GM15510 (cell line): ENCODE results near the gene SERTAD1.

ENCODE experiments used
- POLR2A ChIP-seq: IDR thresholded peaks from 3 replicates; pipeline ENCODE4 v1.6.1; 2011; ENCODE audit warnings: borderline replicate concordance; ENCODE audit not compliant: insufficient read length; ENCODE audit errors: extremely low read depth

SERTAD1 gene

GRCh38 chr19:40457953-40458596, 32.3 kb upstream of the SERTAD1 start:
- no peak for TF ChIP-seq POLR2A

DNA sequence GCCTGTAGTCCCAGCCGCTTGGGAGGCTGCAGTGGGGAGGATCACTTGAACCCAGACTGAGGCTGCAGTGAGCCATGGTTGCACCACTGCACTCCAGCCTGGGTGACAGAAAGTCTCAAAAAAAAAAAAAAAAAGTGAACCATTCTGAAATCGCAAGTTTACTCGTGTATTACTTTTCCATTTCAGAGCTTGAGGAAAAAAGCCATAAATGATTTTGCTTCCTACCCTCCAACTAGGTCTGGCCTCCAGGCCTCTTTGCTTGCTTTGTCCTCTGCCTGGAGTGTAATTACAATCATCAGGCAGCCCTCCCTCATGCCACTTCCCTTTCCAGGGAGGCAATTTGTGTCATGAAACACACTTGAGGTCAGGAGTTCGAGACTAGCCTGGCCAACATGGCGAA, 31.3 kb upstream of the SERTAD1 start:
- TF ChIP-seq POLR2A = no peak

DNA sequence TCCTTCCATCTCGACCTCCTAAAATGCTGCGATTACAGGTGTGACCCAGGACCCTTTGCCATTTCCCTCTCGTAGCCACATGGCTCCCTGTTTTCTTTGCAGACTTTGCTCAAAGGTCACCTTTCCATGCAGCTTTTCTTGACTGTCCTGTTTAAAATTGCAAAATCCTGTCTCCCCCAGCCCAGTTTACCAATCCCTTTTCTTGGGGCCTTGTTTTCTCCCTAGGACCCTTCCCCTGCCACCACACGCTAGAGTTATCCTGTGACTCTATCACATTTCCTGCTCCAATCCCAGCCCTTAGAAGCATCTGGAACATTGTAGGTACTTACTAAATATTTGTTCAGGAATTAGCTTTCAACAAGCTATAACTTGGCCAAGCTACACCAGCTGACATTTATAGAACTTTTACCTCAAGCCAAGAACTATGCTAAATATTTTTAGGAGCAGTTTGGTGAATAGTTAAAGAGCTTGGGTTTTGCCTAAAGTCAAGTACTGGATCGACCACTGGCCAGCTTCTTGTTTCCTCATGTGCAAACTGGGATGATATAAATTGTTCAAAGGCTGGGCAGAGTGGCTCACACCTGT, 27.5 kb upstream of the SERTAD1 start:
- no peak for TF ChIP-seq POLR2A

- no peak for TF ChIP-seq POLR2A
These were observed 26.2 kb upstream of the SERTAD1 start for GRCh38 chr19:40452016-40452415.

- TF ChIP-seq POLR2A = no peak
These were observed 24.9 kb upstream of the SERTAD1 start for GRCh38 chr19:40450664-40451063.

DNA sequence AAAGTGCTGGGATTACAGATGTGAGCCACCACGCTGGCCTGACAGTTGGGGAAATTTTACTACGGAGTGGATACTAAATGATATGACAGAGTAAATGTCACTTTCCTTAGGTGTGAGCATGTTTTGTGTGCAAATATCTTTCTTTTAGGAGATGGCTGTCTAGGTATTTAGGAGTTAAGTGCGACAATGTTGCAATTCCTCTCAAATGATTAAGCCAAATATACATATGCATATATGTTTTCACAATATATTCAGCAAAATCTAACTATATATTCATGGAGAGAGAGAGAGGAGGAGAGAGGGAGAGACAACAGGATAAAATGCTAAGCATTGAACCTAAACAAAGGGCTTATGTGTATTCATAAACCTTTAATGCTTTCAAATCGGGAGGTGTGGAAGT, 23.7 kb upstream of the SERTAD1 start:
- no peak for TF ChIP-seq POLR2A

- no peak for TF ChIP-seq POLR2A
These were observed 20.5 kb upstream of the SERTAD1 start for GRCh38 chr19:40446263-40446784.

DNA sequence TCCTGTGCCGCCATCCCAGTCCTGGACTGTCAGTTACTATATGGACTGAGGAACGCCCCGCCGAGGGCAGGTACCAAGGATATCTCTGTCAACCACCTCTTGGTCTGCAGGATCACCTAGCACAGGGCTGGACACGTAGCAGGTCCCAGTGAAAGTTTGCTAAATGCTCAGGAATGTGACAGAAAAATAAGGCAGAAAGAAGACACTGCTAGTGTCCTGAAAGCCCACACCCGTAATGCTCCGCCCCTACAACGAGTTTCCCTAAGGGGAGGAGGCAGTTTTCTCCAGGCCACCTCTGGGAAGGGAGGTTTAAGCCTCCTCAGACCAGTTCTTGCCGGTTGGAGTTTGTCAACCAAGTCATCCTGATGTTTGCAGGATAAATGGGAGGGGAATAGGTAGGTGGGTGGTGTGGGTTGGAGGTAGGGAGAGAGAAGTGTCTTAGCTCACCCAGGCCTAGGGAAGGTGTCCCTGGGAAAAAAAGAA, 20.0 kb upstream of the SERTAD1 start:
- TF ChIP-seq POLR2A = no peak

DNA sequence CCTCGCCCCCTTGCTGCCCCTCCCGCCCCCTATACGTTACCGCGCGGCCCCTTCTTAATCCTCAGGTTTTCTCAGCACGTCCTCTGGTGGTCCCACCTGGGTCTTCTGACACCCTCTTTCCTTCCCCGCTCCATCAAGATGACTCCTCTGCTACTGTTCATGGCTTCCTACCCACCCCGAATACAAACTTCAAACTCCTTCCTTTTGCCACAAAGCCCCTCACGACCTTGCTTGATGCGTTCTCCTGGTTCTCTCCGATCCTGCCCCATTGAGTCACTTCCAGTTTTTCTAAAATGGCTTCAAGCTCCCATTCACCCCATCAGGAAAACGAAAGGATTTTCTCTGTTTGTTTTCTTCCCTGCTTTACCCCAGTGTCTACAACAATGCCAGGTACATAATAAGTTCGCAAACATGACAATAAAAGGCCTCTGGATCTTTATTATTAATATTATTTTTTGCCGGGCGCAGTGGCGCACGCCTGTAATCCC, 19.1 kb upstream of the SERTAD1 start:
- TF ChIP-seq POLR2A = no peak

- TF ChIP-seq POLR2A = peak; percentile 91
These were observed 18.4 kb upstream of the SERTAD1 start, which contains the start of gene SERTAD3 for GRCh38 chr19:40444000-40444824. TSS of gene SERTAD3 (minus strand) at chr19:40444335. CDS start at chr19:40442080, 2,255 bp downstream.

DNA sequence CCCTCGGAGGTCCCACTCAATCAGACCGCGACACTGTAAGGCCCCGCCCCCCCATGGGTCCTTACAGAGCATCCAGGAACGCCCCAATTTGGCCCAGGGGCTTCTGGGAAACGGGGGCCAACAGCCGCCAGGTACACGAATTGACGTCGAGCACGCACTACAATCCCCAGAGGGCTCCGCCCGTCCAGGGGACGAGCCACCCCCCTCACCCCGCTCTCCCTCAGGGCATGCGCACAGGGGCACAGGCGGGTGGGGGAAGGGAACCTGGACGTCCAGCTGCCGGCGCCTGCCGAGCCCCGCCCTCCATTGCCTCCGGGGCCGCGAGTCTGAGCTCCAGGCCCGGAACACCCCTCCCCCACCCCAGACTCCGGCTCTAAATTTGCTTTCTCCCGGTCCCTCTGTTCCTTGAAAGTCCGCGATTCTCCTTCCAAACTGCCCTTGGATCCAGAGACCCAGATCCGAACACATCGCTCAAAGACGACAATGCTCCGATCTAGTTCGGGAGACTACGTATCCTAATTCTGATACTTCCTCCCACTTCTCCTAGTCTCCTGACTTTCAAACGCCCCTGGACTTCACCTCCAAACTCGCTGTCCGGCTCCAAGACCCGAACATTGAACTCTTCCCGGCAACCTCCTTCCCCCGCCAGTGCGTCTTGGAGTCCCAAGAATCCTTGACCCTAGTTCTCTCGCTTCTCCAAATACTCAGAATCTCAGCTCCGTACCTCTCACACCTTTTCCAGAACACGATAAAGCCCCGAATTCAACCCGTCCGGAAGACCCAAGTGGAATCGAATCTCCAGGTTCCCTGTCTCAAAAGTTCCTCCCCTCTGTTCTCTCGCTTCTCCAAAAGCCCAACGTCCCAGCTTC, 17.6 kb upstream of the SERTAD1 start:
- TF ChIP-seq POLR2A = peak; percentile 48

DNA sequence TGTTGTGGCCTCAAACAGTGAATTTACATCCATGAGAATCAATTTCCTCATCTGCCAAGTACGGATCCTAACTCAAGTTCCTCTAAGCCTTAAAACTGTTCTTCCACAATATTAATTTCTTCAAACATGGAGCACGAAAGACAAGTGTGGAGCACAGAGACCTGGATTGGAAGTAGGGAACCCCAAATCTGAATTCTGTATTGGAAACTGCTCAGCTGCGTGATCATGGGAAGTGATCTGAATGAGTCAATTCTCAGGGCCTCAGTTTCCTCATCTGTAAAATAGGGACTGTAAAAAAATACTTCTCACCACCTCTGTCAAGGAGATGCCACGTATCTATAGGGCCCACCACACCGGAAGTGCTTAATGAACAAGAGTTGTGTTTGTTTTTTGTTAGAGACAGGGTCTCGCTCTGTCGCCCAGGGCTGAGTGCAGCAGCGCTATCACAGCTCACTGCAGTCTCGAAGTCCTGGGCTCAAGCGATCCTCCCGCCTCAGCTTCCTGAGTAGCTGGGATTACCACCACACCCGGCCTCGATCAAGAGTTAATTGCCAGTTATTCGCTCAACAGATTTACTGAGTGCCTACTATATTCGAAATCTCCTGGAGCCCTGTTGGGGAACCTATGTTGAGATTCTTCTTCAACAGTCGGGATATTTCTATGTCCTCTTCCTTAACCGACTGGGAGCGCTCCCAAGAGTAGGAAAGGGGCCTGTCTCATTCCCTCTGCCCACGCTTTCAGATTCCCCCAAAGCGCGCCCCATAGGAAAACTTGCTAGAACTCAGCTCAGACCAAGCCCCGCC, 16.7 kb upstream of the SERTAD1 start:
- TF ChIP-seq POLR2A = no peak

GRCh38 chr19:40441719-40442253, 16.0 kb upstream of the SERTAD1 start:
- TF ChIP-seq POLR2A = no peak
